HepG2 (cell line): ENCODE data around the gene RPTOR. TPM values are rescaled to one million over a fixed set of nuclear protein-coding genes. Genes with fewer than 3 reads are reported as not detected.

ENCODE experiments used
- ATAC-seq: fragments of 200-7000 bp; cut with Tn5 transposase; 3 replicates; pipeline ENCODE4 v1.9.1; 2020; ENCODE audit warnings: mild to moderate bottlenecking, moderate library complexity
- BruUV-seq: library from RNA; stranded (reverse); fragments of 400-500 nt; replicated peaks from 2 replicates; lab custom pipeline; 2021; lab: Mats Ljungman, UMichigan
- CTCF ChIA-PET: fragments of 300-600 bp; formaldehyde crosslinking; extraction: SDS; loops from one replicate; lab custom pipeline; 2021; ENCODE audit warnings: low total read pairs, inconsistent platforms, low intra/inter-chr PET ratio; lab: Yijun Ruan, JAX
- POLR2A ChIA-PET: fragments of 350-600 bp; sonication (Branson Sonifier 250); formaldehyde crosslinking; loops from one replicate; lab custom pipeline; 2020; ENCODE audit warnings: antibody characterized with exemption, inconsistent platforms; lab: Yijun Ruan, JAX
- DNase-seq: peaks from one replicate; pipeline ENCODE4 v3.0.0-alpha.2; 2015; ENCODE audit warnings: low spot score
- FAIRE-seq: peaks from 3 replicates; lab custom pipeline; 2011; peaks lifted over from hg19 to GRCh38; lab: Jason Lieb, UNC
- H2AFZ ChIP-seq: one replicate; pipeline ENCODE4 v1.6.1; 2011; ENCODE audit warnings: low read length, inconsistent platforms
- H3K27ac ChIP-seq: fragments of 300-600 bp; 3 replicates; pipeline ENCODE4 v1.8.0; 2011; ENCODE audit warnings: mixed run types, mild to moderate bottlenecking, mixed read lengths, low read length, inconsistent platforms; ENCODE audit not compliant: insufficient read depth; ENCODE audit errors: extremely low read length
- H3K27me3 ChIP-seq, 2 experiments: fragments of 200-600 bp in 1 of 2; 2 replicates in 1 of 2; 3 replicates in 1 of 2; pipeline versions ENCODE4 v1.6.0 to v1.8.0; 2011; ENCODE audit warnings: low read length in 2 of 2, mild to moderate bottlenecking in 2 of 2, moderate library complexity in 2 of 2, inconsistent platforms in 1 of 2; ENCODE audit not compliant: insufficient read depth in 2 of 2, control insufficient read depth in 1 of 2
- H3K36me3 ChIP-seq, 2 experiments: fragments of 200-600 bp in 1 of 2; replicated peaks in 1 of 2; 2 replicates in 1 of 2; 3 replicates in 1 of 2; pipeline versions ENCODE4 v1.5.1 to v1.8.0; 2011; ENCODE audit warnings: low read length in 2 of 2, inconsistent platforms in 1 of 2; ENCODE audit not compliant: insufficient read depth in 2 of 2, control insufficient read depth in 1 of 2
- H3K4me1 ChIP-seq: 2 replicates; pipeline ENCODE4 v1.5.1; 2012; ENCODE audit warnings: low read length, inconsistent platforms; ENCODE audit not compliant: insufficient read depth
- H3K4me2 ChIP-seq: 2 replicates; pipeline ENCODE4 v1.6.0; 2011; ENCODE audit warnings: low read depth, low read length, inconsistent platforms
- H3K4me3 ChIP-seq, 3 experiments: fragments of 200-600 bp in 1 of 3; sonication (generic), shearing (Covaris generic) in 1 of 3; replicated peaks in 1 of 3; 2 replicates each; pipeline ENCODE4 v1.5.1; 2011 to 2016; ENCODE audit warnings: low read length in 3 of 3, inconsistent platforms in 2 of 3, low read depth in 2 of 3, mild to moderate bottlenecking in 2 of 3, control low read depth in 1 of 3, mixed read lengths in 1 of 3; ENCODE audit not compliant: insufficient read depth in 1 of 3
- H3K79me2 ChIP-seq: one replicate; pipeline ENCODE4 v1.6.1; 2011; ENCODE audit warnings: low read length, inconsistent platforms; ENCODE audit not compliant: insufficient read depth
- H3K9ac ChIP-seq: 2 replicates; pipeline ENCODE4 v1.6.0; 2011; ENCODE audit warnings: mild to moderate bottlenecking, low read depth, low read length, inconsistent platforms; ENCODE audit not compliant: insufficient read depth
- H3K9me3 ChIP-seq: 2 replicates; pipeline ENCODE4 v1.5.1; 2012; ENCODE audit warnings: mild to moderate bottlenecking, low read length
- H4K20me1 ChIP-seq: 2 replicates; pipeline ENCODE4 v1.6.0; 2011; ENCODE audit warnings: inconsistent platforms, mild to moderate bottlenecking, low read length, moderate library complexity; ENCODE audit not compliant: insufficient read depth
- BRCA1 ChIP-seq: sonication (generic); formaldehyde crosslinking; IDR thresholded peaks from 2 replicates; pipeline ENCODE4 v1.4.0; 2020; ENCODE audit warnings: missing genetic modification reagents
- GFI1 ChIP-seq: sonication (generic); formaldehyde crosslinking; IDR thresholded peaks from 2 replicates; pipeline ENCODE4 v1.5.0; 2020; ENCODE audit warnings: missing genetic modification reagents, mild to moderate bottlenecking, borderline replicate concordance
- JDP2 ChIP-seq: sonication (generic); formaldehyde crosslinking; IDR thresholded peaks from 2 replicates; pipeline ENCODE4 v1.8.1; 2022; ENCODE audit warnings: missing genetic modification reagents, borderline replicate concordance
- MIXL1 ChIP-seq: IDR thresholded peaks from 2 replicates; pipeline ENCODE4 v1.6.1; 2016
- NFATC3 ChIP-seq: sonication (generic); formaldehyde crosslinking; IDR thresholded peaks from 2 replicates; pipeline ENCODE4 v1.5.1; 2020; ENCODE audit warnings: mild to moderate bottlenecking, missing genetic modification reagents
- NR2F2 ChIP-seq: IDR thresholded peaks from 2 replicates; pipeline ENCODE4 v1.6.1; 2012; ENCODE audit warnings: low read depth, inconsistent platforms, borderline replicate concordance
- ONECUT2 ChIP-seq: sonication (generic); formaldehyde crosslinking; IDR thresholded peaks from 2 replicates; pipeline ENCODE4 v1.4.0; 2020; ENCODE audit warnings: missing genetic modification reagents
- RBM22 ChIP-seq: fragments of 200-400 bp; formaldehyde crosslinking; optimal IDR thresholded peaks from 2 replicates; pipeline ENCODE3; 2017; ENCODE audit warnings: mild to moderate bottlenecking, low read length, moderate library complexity
- SMAD1 ChIP-seq: sonication (generic); formaldehyde crosslinking; IDR thresholded peaks from 2 replicates; pipeline ENCODE4 v1.4.0; 2020; ENCODE audit warnings: missing genetic modification reagents, low read depth, mild to moderate bottlenecking, borderline replicate concordance
- ZNF124 ChIP-seq: sonication (generic); formaldehyde crosslinking; IDR thresholded peaks from 2 replicates; pipeline ENCODE4 v1.4.0; 2020; ENCODE audit warnings: missing genetic modification reagents
- ZNF333 ChIP-seq: sonication (generic); formaldehyde crosslinking; IDR thresholded peaks from 2 replicates; pipeline ENCODE4 v1.4.0; 2020; ENCODE audit warnings: mild to moderate bottlenecking, missing genetic modification reagents, borderline replicate concordance
- ZNF605 ChIP-seq: sonication (generic); formaldehyde crosslinking; IDR thresholded peaks from 2 replicates; pipeline ENCODE4 v1.8.0; 2022; ENCODE audit warnings: mild to moderate bottlenecking, missing genetic modification reagents
- ZNF737 ChIP-seq: sonication (generic); formaldehyde crosslinking; IDR thresholded peaks from 2 replicates; pipeline ENCODE4 v1.5.0; 2020; ENCODE audit warnings: missing genetic modification reagents, mild to moderate bottlenecking, borderline replicate concordance
- WGBS: methylation state at CpG from one replicate; pipeline ENCODE4 v1.1.6; 2017; ENCODE audit warnings: low lambda C conversion rate; 5-methylcytosine and 5-hydroxymethylcytosine counted together
- in situ Hi-C: cut with HindIII; loops from 2 replicates; pipeline ENCODE4 v1.10.0; 2017; ENCODE audit warnings: low pct_unique_long_range_greater_than_20kb; ENCODE audit not compliant: extremely low pct_ligation_motif_present
- intact Hi-C: fragments of 100-400 bp; cut with micrococcal nuclease; formaldehyde crosslinking; loops from one replicate; pipeline ENCODE4 v1.10.0; 2022; ENCODE audit not compliant: unreplicated experiment
- polyA plus RNA-seq, 8 experiments: library from polyadenylated mRNA; depleted of rRNA in 3 of 8; stranded (reverse) in 7 of 8; unstranded in 1 of 8; fragments of >200 nt; fragmentation: Illumina TruSeq in 4 of 8; extraction: Trizol in 4 of 8; gene quantifications; 2 replicates each; pipeline versions ENCODE4 v1.2.1 to v1.2.3, GENCODE V29; 2011 to 2016; ENCODE audit warnings: low read depth in 4 of 8, missing spikeins in 1 of 8, mixed read lengths in 1 of 8; ENCODE audit not compliant: insufficient read depth in 1 of 8
- total RNA-seq, 5 experiments: library from RNA; depleted of rRNA; stranded (reverse); fragments of >200 nt; fragmentation: Illumina TruSeq; extraction: Trizol; gene quantifications; 2 replicates each; pipeline ENCODE4 v1.2.3, GENCODE V29; 2016; ENCODE audit warnings: low read depth in 1 of 5
- TF ChIP-seq, protein P1 (sequence below): sonication (generic); formaldehyde crosslinking; IDR thresholded peaks from 2 replicates; pipeline ENCODE4 v1.4.0; 2020; ENCODE audit warnings: low read depth, mild to moderate bottlenecking, missing genetic modification reagents

Gene RPTOR
- total and polyA plus RNA-seq, 2 of the 13 experiments (the other 11 are each of a cell fraction or from before 2014, with no cell fraction given): 6.6 to 25.3 TPM

DNA sequence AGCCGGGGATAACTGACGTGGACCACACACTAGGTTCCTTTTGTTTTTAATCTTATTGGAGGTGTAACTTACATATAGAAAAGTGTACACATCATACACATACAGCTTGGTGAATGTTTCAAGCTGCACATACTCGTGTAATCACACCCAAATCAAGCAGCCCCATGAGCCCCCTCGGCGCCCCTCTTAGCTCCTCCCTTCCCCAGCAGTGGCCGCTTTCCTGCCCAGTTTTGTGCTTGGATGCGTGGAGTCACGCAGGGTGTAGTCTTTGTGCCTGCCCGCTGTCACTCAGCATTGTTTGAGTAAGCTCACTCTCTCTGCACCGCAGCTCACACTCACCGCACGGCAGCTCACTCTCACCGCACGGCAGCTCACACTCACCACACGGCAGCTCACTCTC lies 295.3 kb downstream of the RPTOR start:
- CTCF ChIA-PET: no interaction called here
- no peak for FAIRE-seq

GRCh38 chr17:80842456-80843013 lies 297.9 kb downstream of the RPTOR start:
- Histone ChIP-seq H3K27me3 (no peaks in the 10 kb centered on the region), H2AFZ (no peak overlapping the region), H3K4me2 (no peak overlapping the region), H3K9me3 (no peaks in the 10 kb centered on the region), H3K79me2 (no peaks in the 10 kb centered on the region), H3K4me1 (peaks cover 12% of the 10 kb centered on the region), H3K4me3 (no peak overlapping the region), H3K27ac (no peak overlapping the region), H3K9ac (no peak overlapping the region), H4K20me1 (peaks cover 4% of the 10 kb centered on the region; the same call in 1 of the 2 replicates), H3K36me3 (peaks cover 15 to 38% of the 10 kb centered on the region in 2 experiments; a peak in 4 of 5 replicates)
- BruUV-seq: TSS peak; percentile 27
- intact Hi-C loops: no loop called here
- in situ Hi-C loops: no loop called here
- ChIA-PET POLR2A (no interaction called here), CTCF (no interaction called here)
- WGBS: 97% methylated on average over 15 of the region's 15 CpGs
- TF ChIP-seq ZNF737 (no peak), ZNF124 (CRISPR knock-in tag) (no peak), NFATC3 (CRISPR knock-in tag) (no peak), BRCA1 (CRISPR knock-in tag) (no peak), SMAD1 (CRISPR knock-in tag) (no peak), ONECUT2 (no peak), ZNF333 (CRISPR knock-in tag) (no peak), NR2F2 (no peak), ZNF605 (CRISPR knock-in tag) (no peak), MIXL1 (CRISPR knock-in tag) (no peak)
- TF ChIP-seq, protein P1, sequence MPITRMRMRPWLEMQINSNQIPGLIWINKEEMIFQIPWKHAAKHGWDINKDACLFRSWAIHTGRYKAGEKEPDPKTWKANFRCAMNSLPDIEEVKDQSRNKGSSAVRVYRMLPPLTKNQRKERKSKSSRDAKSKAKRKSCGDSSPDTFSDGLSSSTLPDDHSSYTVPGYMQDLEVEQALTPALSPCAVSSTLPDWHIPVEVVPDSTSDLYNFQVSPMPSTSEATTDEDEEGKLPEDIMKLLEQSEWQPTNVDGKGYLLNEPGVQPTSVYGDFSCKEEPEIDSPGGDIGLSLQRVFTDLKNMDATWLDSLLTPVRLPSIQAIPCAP (CRISPR knock-in tag): no peak
- ATAC-seq: no peak
- FAIRE-seq: no peak
- DNase-seq: no peak

More for the DNA sequence above, 295.3 kb downstream of the RPTOR start:
- 95% methylated on average over 15 of the region's 15 CpGs for WGBS
- no peaks in the 10 kb centered on the region for H3K27me3 ChIP-seq
- peaks cover 4% of the 10 kb centered on the region; the same call in 1 of the 2 replicates for H4K20me1 ChIP-seq
- no peak overlapping the region for H3K27ac ChIP-seq
- no peak for DNase-seq
- peaks cover 12% of the 10 kb centered on the region for H3K4me1 ChIP-seq
- no peak overlapping the region for H3K4me3 ChIP-seq
- H3K4me2 ChIP-seq: no peak overlapping the region
- in situ Hi-C loops: no loop called here
- TF ChIP-seq JDP2 (CRISPR knock-in tag): no peak
- TF ChIP-seq GFI1 (CRISPR knock-in tag): no peak
- peak; percentile 39 for TF ChIP-seq RBM22
- TF ChIP-seq, all 625 proteins: peak for 1
- no TSS peak for BruUV-seq
- Histone ChIP-seq H3K36me3 (peaks cover 7 to 22% of the 10 kb centered on the region in 2 experiments; a peak in 4 of 5 replicates), H3K9me3 (no peaks in the 10 kb centered on the region), H3K79me2 (no peaks in the 10 kb centered on the region), H3K9ac (no peak overlapping the region), H2AFZ (no peak overlapping the region)
- POLR2A ChIA-PET: no interaction called here
- intact Hi-C loops: no loop called here
- no peak for ATAC-seq
